CD4-positive, alpha-beta T cell treated with Interleukin-1 beta for 1 hour (primary cell): ENCODE data around the gene UBAP2L.
"Not testable (repeated sequence)": the region's sequence is repeated elsewhere in the genome, so short reads cannot be mapped to it uniquely, and the experiment has no call there.

ENCODE experiments used
- DNase-seq, 2 donors: peaks; one replicate each; pipeline ENCODE4 v3.0.0-alpha.2; 2020 to 2022

The UBAP2L gene

GRCh38 chr1:154258784-154259183 is 38.0 kb downstream of the UBAP2L start:
- DNase-seq, result no peak

- no peak for DNase-seq
These were observed 39.4 kb downstream of the UBAP2L start for GRCh38 chr1:154260127-154260526.

DNA sequence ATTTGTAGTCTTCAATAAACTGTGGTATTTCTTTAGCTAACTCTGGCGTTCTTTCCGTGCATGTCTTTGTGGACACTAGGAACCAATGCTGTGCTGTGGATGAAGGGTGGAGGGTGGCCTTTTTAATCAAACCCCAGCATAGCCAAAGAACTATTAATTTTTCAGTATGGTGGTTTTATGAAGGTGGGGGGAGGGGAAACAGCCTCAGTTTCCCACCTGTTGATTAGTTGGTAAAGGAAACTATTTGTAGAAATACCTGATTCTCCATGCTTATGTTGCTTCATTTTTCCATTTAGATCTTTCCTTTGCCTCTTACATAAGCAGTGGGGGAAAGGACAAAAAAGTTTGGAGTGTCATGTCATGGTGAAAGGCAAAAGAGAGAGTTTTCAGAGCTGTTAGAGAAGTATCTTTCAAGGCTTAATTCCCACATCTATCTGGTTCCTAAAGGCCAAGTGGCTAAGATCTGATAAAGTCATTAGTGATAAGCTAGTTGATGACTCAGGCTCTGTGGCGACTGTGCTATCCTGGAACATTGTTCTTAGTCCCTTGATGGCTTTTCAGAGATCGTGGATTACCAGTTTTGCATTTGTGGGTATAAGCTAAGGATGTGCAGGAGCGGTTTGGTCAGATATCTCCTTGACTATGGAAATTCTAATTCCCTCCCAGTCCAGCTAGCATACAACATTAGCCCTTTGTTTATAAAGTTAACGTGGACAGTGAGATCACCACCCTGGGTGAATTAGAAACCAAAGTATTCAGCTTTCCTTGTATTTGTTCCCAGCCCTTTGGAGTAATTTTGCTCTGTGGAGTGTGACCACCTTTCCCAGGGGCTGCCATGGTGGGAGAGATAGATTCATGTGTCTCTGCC is 42.9 kb downstream of the UBAP2L start:
- no peak for DNase-seq

- DNase-seq, result no peak
These were observed 43.7 kb downstream of the UBAP2L start for GRCh38 chr1:154264454-154264853.

DNA sequence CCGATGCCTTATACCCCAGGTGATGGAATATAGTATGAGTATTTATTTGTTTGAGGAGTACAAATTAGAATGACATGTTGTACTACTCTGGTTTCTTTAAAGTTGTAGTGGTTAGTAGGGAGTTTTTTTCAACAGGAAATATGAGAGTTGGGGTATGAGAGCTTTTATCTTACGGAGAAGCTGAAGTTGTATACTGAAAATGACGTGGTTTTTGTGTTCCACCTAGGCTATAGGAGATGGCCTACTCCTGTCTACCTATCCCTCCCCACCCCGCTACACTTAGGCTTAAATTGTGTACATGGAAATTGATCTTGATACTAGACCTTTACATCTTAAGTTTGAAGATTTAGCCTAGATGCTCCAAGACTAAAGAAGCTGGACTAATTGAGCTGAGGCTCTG is 44.8 kb downstream of the UBAP2L start:
- peak in 1 of 2 donors; percentile 50 for DNase-seq

DNA sequence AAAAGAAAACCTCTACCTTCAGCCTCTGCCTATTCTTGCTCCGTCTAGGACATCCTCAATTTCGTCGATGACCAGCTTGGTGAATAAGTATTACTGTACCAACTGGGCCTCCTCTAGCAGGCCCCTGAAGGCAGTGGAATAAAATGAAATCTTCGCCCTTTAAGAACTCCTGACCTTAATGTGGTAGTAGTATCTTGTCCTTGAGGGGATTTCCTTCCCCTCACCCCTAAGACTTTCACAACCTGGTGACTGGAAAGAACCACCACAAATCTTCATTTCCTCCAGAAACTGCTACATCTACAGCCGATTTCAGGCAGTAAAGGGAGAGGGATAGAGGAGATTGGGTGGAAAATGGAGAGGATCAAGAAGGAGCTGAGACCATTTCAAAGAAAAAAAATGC is 50.1 kb downstream of the UBAP2L start:
- no peak for DNase-seq

- peak; percentile 98 for DNase-seq
These were observed 51.7 kb downstream of the UBAP2L start, which contains the start of gene HAX1 for GRCh38 chr1:154272217-154272998. HAX1 (plus strand) TSS chr1:154272629; CDS start chr1:154272724, 95 bp downstream.

GRCh38 chr1:154272999-154273563 is 52.3 kb downstream of the UBAP2L start:
- DNase-seq, result no peak

DNA sequence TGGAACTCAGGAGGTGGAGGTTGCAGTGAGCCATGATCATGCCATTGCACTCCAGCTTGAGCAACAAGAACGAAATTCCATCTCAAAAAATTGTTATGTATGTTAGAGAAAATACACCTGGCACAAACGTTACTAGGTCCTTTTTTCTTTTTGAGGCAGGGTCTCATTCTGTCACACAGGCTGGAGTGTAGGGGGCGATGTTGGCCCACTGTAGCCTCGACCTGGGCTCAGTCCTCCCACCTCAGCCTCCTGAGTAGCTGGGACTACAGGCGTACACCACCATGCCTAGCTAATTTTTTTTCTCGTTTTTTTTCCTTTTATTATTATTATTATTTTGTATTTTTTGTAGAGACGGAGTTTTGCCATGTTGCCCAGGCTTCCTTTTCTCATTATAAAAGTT is 56.0 kb downstream of the UBAP2L start:
- DNase-seq, result peak; percentile 36 to 39

GRCh38 chr1:154287591-154287990 is 66.8 kb downstream of the UBAP2L start:
- DNase-seq, result not testable (repeated sequence)

GRCh38 chr1:154288661-154289060 is 67.9 kb downstream of the UBAP2L start:
- no peak for DNase-seq

DNA sequence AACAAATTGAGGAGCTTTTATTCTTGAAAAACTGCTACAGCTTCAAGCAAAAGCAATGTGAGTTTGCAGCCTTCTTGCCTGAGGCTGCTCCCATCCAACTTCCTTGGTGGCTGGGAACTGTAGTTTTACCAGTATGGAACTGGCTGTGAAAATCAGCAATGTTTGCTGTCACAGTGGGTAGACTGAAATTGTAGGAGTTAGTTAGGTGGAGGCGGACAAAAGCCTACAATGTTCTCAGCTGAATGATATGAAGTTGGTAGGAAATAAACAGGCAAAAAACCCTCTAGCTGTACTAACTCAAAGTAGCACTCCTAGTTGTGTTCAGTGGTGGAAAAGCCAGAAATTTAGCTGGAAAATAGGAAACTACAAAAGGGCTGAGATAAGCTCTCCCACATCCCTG is 70.2 kb downstream of the UBAP2L start:
- DNase-seq, result no peak

GRCh38 chr1:154295408-154296235 is 74.9 kb downstream of the UBAP2L start:
- no peak for DNase-seq

GRCh38 chr1:154301582-154301981 is 80.8 kb downstream of the UBAP2L start:
- no peak for DNase-seq

- no peak for DNase-seq
These were observed 84.0 kb downstream of the UBAP2L start for GRCh38 chr1:154304664-154305337.

- DNase-seq, result no peak
These were observed 85.4 kb downstream of the UBAP2L start for GRCh38 chr1:154306151-154306550.

GRCh38 chr1:154307670-154308270 is 87.0 kb downstream of the UBAP2L start:
- DNase-seq, result not testable (repeated sequence)

DNA sequence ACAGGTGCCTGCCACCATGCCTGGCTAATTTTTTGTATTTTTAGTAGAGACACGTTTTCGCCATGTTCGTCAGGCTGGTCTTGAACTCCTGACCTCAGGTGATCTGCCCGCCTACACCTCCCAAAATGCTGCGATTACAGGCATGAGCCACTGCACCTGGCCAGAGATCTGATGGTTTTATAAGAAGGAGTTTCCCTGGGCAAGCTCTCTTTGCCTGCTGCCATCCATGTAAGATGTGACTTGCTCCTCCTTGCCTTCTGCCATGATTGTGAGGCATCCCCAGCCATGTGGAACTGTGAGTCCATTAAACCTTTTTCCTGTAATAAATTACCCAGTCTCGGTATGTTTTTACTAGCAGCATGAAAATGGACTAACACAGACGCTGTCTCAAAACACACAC is 88.4 kb downstream of the UBAP2L start:
- not testable (repeated sequence) for DNase-seq

GRCh38 chr1:154312229-154313065 is 91.7 kb downstream of the UBAP2L start:
- not testable (repeated sequence) for DNase-seq

- no peak for DNase-seq
These were observed 92.3 kb downstream of the UBAP2L start for GRCh38 chr1:154313066-154313356.

GRCh38 chr1:154314226-154314625 is 93.5 kb downstream of the UBAP2L start:
- DNase-seq, result not testable (repeated sequence)
